ENCODE results near the gene NAV2.

The NAV2 gene

GRCh38 chr11:19984048-19984742 lies 271.6 kb downstream of the NAV2 start:
- peaks cover 4% of the 10 kb centered on the region for H3K4me1 Mint-ChIP-seq
- no peak for ATAC-seq
- peaks cover 13% of the 10 kb centered on the region for H3K27me3 Mint-ChIP-seq
- H3K36me3 Mint-ChIP-seq (ENCODE audit: low read depth) = no peaks in the 10 kb centered on the region
- no peaks in the 10 kb centered on the region for H3K9me3 Mint-ChIP-seq
- DNase-seq = no peak
- H3K27ac Mint-ChIP-seq = no peak overlapping the region
- no peak overlapping the region for H3K4me3 Mint-ChIP-seq

GRCh38 chr11:19985111-19985510 lies 272.5 kb downstream of the NAV2 start:
- Mint-ChIP-seq H3K27me3 (peaks cover 13% of the 10 kb centered on the region), H3K27ac (no peak overlapping the region)
- DNase-seq = no peak

GRCh38 chr11:19987331-19987801 lies 274.7 kb downstream of the NAV2 start:
- DNase-seq (no peak), ATAC-seq (no peak)
- H3K9me3 Mint-ChIP-seq = no peaks in the 10 kb centered on the region
- no peaks in the 10 kb centered on the region for H3K4me1 Mint-ChIP-seq
- H3K4me3 Mint-ChIP-seq = no peak overlapping the region
- H3K27ac Mint-ChIP-seq = no peak overlapping the region
- H3K27me3 Mint-ChIP-seq = peaks cover 16% of the 10 kb centered on the region
- no peaks in the 10 kb centered on the region for H3K36me3 Mint-ChIP-seq (ENCODE audit: low read depth)

More at GRCh38 chr11:19985111-19985510, 272.5 kb downstream of the NAV2 start:
- H3K4me1 Mint-ChIP-seq = no peaks in the 10 kb centered on the region
- no peak for ATAC-seq
- H3K36me3 Mint-ChIP-seq (ENCODE audit: low read depth) = no peaks in the 10 kb centered on the region
- no peaks in the 10 kb centered on the region for H3K9me3 Mint-ChIP-seq
- H3K4me3 Mint-ChIP-seq = no peak overlapping the region

GRCh38 chr11:19988598-19988997 lies 276.0 kb downstream of the NAV2 start:
- Mint-ChIP-seq H3K9me3 (no peaks in the 10 kb centered on the region), H3K36me3 (ENCODE audit: low read depth) (no peaks in the 10 kb centered on the region), H3K4me1 (no peaks in the 10 kb centered on the region), H3K4me3 (no peak overlapping the region), H3K27me3 (peaks cover 13% of the 10 kb centered on the region), H3K27ac (no peak overlapping the region)
- no peak for DNase-seq
- no peak for ATAC-seq

GRCh38 chr11:19989191-19989590 lies 276.6 kb downstream of the NAV2 start:
- Mint-ChIP-seq H3K36me3 (ENCODE audit: low read depth) (no peaks in the 10 kb centered on the region), H3K4me1 (no peaks in the 10 kb centered on the region), H3K4me3 (no peak overlapping the region), H3K27me3 (peaks cover 13% of the 10 kb centered on the region), H3K27ac (no peak overlapping the region), H3K9me3 (no peaks in the 10 kb centered on the region)
- ATAC-seq = no peak
- DNase-seq = no peak

GRCh38 chr11:19992162-19992561 lies 279.5 kb downstream of the NAV2 start:
- no peaks in the 10 kb centered on the region for H3K4me1 Mint-ChIP-seq
- no peak overlapping the region for H3K27ac Mint-ChIP-seq
- ATAC-seq (no peak), DNase-seq (no peak)
- no peak overlapping the region for H3K4me3 Mint-ChIP-seq
- no peaks in the 10 kb centered on the region for H3K9me3 Mint-ChIP-seq
- H3K36me3 Mint-ChIP-seq (ENCODE audit: low read depth) = no peaks in the 10 kb centered on the region
- peaks cover 12% of the 10 kb centered on the region for H3K27me3 Mint-ChIP-seq

- DNase-seq (no peak), ATAC-seq (no peak)
- Mint-ChIP-seq H3K4me1 (no peaks in the 10 kb centered on the region), H3K9me3 (no peaks in the 10 kb centered on the region), H3K36me3 (ENCODE audit: low read depth) (no peaks in the 10 kb centered on the region), H3K27ac (no peak overlapping the region), H3K27me3 (peaks cover 11% of the 10 kb centered on the region), H3K4me3 (no peak overlapping the region)
These were observed 280.4 kb downstream of the NAV2 start for GRCh38 chr11:19992998-19993397.

GRCh38 chr11:19994672-19995071 lies 282.0 kb downstream of the NAV2 start:
- H3K27ac Mint-ChIP-seq = no peak overlapping the region
- no peaks in the 10 kb centered on the region for H3K36me3 Mint-ChIP-seq (ENCODE audit: low read depth)
- H3K4me3 Mint-ChIP-seq = no peak overlapping the region
- H3K27me3 Mint-ChIP-seq = peaks cover 10% of the 10 kb centered on the region
- no peaks in the 10 kb centered on the region for H3K4me1 Mint-ChIP-seq
- DNase-seq = no peak
- ATAC-seq = no peak
- no peaks in the 10 kb centered on the region for H3K9me3 Mint-ChIP-seq

GRCh38 chr11:19995145-19995544 lies 282.5 kb downstream of the NAV2 start:
- Mint-ChIP-seq H3K27me3 (peaks cover 10% of the 10 kb centered on the region), H3K4me3 (no peak overlapping the region), H3K9me3 (no peaks in the 10 kb centered on the region), H3K27ac (no peak overlapping the region), H3K4me1 (no peaks in the 10 kb centered on the region), H3K36me3 (ENCODE audit: low read depth) (no peaks in the 10 kb centered on the region)
- ATAC-seq (no peak), DNase-seq (no peak)

- Mint-ChIP-seq H3K9me3 (no peaks in the 10 kb centered on the region), H3K36me3 (ENCODE audit: low read depth) (no peaks in the 10 kb centered on the region), H3K27me3 (peaks cover 9% of the 10 kb centered on the region), H3K27ac (no peak overlapping the region), H3K4me3 (no peak overlapping the region), H3K4me1 (no peaks in the 10 kb centered on the region)
- ATAC-seq = no peak
- no peak for DNase-seq
These were observed 283.9 kb downstream of the NAV2 start for GRCh38 chr11:19996571-19996970.

GRCh38 chr11:20000022-20000350 lies 287.3 kb downstream of the NAV2 start:
- H3K4me1 Mint-ChIP-seq = no peaks in the 10 kb centered on the region
- DNase-seq (no peak), ATAC-seq (no peak)
- no peak overlapping the region for H3K27ac Mint-ChIP-seq
- no peak overlapping the region for H3K4me3 Mint-ChIP-seq
- H3K27me3 Mint-ChIP-seq = peaks cover 5% of the 10 kb centered on the region
- H3K36me3 Mint-ChIP-seq (ENCODE audit: low read depth) = no peaks in the 10 kb centered on the region
- no peaks in the 10 kb centered on the region for H3K9me3 Mint-ChIP-seq

- Mint-ChIP-seq H3K4me1 (no peaks in the 10 kb centered on the region), H3K27ac (no peak overlapping the region), H3K36me3 (ENCODE audit: low read depth) (no peaks in the 10 kb centered on the region), H3K4me3 (no peak overlapping the region), H3K27me3 (peaks cover 2% of the 10 kb centered on the region), H3K9me3 (no peaks in the 10 kb centered on the region)
- ATAC-seq (no peak), DNase-seq (no peak)
These were observed 287.9 kb downstream of the NAV2 start for GRCh38 chr11:20000351-20001134.

GRCh38 chr11:20002312-20003216 lies 289.9 kb downstream of the NAV2 start:
- ATAC-seq = no peak
- H3K27ac Mint-ChIP-seq = no peak overlapping the region

GRCh38 chr11:20003351-20003750 lies 290.7 kb downstream of the NAV2 start:
- H3K27ac Mint-ChIP-seq = no peak overlapping the region
- no peaks in the 10 kb centered on the region for H3K27me3 Mint-ChIP-seq
- no peaks in the 10 kb centered on the region for H3K36me3 Mint-ChIP-seq (ENCODE audit: low read depth)
- DNase-seq (no peak), ATAC-seq (no peak)
- H3K9me3 Mint-ChIP-seq = no peaks in the 10 kb centered on the region
- no peak overlapping the region for H3K4me3 Mint-ChIP-seq
- H3K4me1 Mint-ChIP-seq = no peaks in the 10 kb centered on the region

More at GRCh38 chr11:20002312-20003216, 289.9 kb downstream of the NAV2 start:
- no peak for DNase-seq
- Mint-ChIP-seq H3K4me3 (no peak overlapping the region), H3K9me3 (no peaks in the 10 kb centered on the region), H3K36me3 (ENCODE audit: low read depth) (no peaks in the 10 kb centered on the region), H3K4me1 (no peaks in the 10 kb centered on the region), H3K27me3 (no peaks in the 10 kb centered on the region)

Measured in activated naive CD8-positive, alpha-beta T cell treated with anti-CD3 and anti-CD28 coated beads, Interleukin-2, amount 50 U/mL, for 24 hours (primary cell).